PC-9 (cell line): ENCODE results near the gene DIS3L. TPM values are rescaled to one million over a fixed set of nuclear protein-coding genes. Genes with fewer than 3 reads are reported as not detected.

Experiments used
- BruUV-seq: library from RNA; stranded (reverse); fragments of 400-500 nt; replicated peaks from 2 replicates; lab custom pipeline; 2021; lab: Mats Ljungman, UMichigan
- CTCF ChIA-PET: fragments of 300-600 bp; sonication (Branson Sonifier 250); formaldehyde crosslinking; loops from one replicate; lab custom pipeline; 2022; ENCODE audit warnings: antibody characterized with exemption; lab: Charles Lee
- POLR2A ChIA-PET: fragments of 300-600 bp; sonication (Branson Sonifier 250); formaldehyde crosslinking; loops from one replicate; lab custom pipeline; 2022; ENCODE audit warnings: antibody characterized with exemption; ENCODE audit not compliant: unreplicated experiment; lab: Charles Lee
- DNase-seq, 2 experiments: peaks; one replicate each; pipeline versions ENCODE4 v3.0.0 to v3.0.0-alpha.2; 2015 to 2022; ENCODE audit warnings: mixed read lengths in 1 of 2
- H2AFZ ChIP-seq: fragments of 200-600 bp; sonication (generic); 2 replicates; pipeline ENCODE4 v1.8.1; 2017; ENCODE audit warnings: antibody characterized with exemption
- H3F3A ChIP-seq: fragments of 200-600 bp; sonication (generic); 2 replicates; pipeline ENCODE4 v1.8.1; 2017; ENCODE audit warnings: antibody characterized with exemption, mild to moderate bottlenecking, low read depth; ENCODE audit not compliant: insufficient read depth
- H3K27ac ChIP-seq: fragments of 200-600 bp; sonication (generic); 2 replicates; pipeline ENCODE4 v1.6.1; 2016; ENCODE audit warnings: mixed run types
- H3K27me3 ChIP-seq: fragments of 200-600 bp; sonication (generic); 2 replicates; pipeline ENCODE4 v1.6.1; 2016; ENCODE audit warnings: low read depth, mixed run types; ENCODE audit not compliant: insufficient read depth
- H3K36me3 ChIP-seq: fragments of 200-600 bp; sonication (generic); 2 replicates; pipeline ENCODE4 v1.6.1; 2016; ENCODE audit warnings: low read depth, mixed run types
- H3K4me1 ChIP-seq: fragments of 200-600 bp; sonication (generic); replicated peaks from 2 replicates; pipeline ENCODE4 v1.6.1; 2016; ENCODE audit warnings: mixed run types; ENCODE audit not compliant: insufficient read depth
- H3K4me2 ChIP-seq: fragments of 200-600 bp; sonication (generic); 2 replicates; pipeline ENCODE4 v1.6.1; 2017; ENCODE audit warnings: mixed run types
- H3K4me3 ChIP-seq: fragments of 200-600 bp; sonication (generic); 2 replicates; pipeline ENCODE4 v1.6.1; 2016; ENCODE audit warnings: mixed run types
- H3K79me2 ChIP-seq: fragments of 200-600 bp; sonication (generic); 2 replicates; pipeline ENCODE4 v1.6.1; 2017; ENCODE audit warnings: low read depth, mixed run types
- H3K9me2 ChIP-seq: fragments of 200-600 bp; sonication (generic); 2 replicates; pipeline ENCODE4 v1.8.1; 2017; ENCODE audit warnings: mild to moderate bottlenecking; ENCODE audit not compliant: insufficient read depth
- H3K9me3 ChIP-seq: fragments of 200-600 bp; sonication (generic); 2 replicates; pipeline ENCODE4 v1.8.1; 2016; ENCODE audit warnings: low read depth; ENCODE audit not compliant: insufficient read depth
- H4K20me1 ChIP-seq: fragments of 200-600 bp; sonication (generic); 2 replicates; pipeline ENCODE4 v1.8.1; 2017; ENCODE audit not compliant: insufficient read depth
- CTCF ChIP-seq: fragments of 200-600 bp; sonication (generic); conservative IDR thresholded peaks from 2 replicates; pipeline ENCODE4 v1.6.1; 2017; ENCODE audit warnings: mixed run types, antibody characterized with exemption, mild to moderate bottlenecking, moderate library complexity
- EZH2 ChIP-seq: fragments of 200-600 bp; sonication (generic); IDR thresholded peaks from 2 replicates; pipeline ENCODE4 v1.8.0; 2017; ENCODE audit warnings: antibody characterized with exemption, low read depth
- intact Hi-C: fragments of 100-400 bp; cut with micrococcal nuclease; formaldehyde crosslinking; loops from one replicate; pipeline ENCODE4 v1.10.0; 2022; ENCODE audit not compliant: unreplicated experiment
- total RNA-seq: library from RNA; stranded (reverse); gene quantifications from 2 replicates; pipeline ENCODE4 v1.2.3, GENCODE V29; 2021

The DIS3L gene
- total RNA-seq, 1 experiment from 2014 or later = 27.7 TPM

GRCh38 chr15:66291816-66292570 is 1.4 kb upstream of the DIS3L start:
- Histone ChIP-seq H3K27ac (no peak overlapping the region), H3K4me2 (peak overlapping the region; percentile 87), H3K4me1 (peaks cover 28% of the 10 kb centered on the region), H3K9me2 (no peaks in the 10 kb centered on the region), H3F3A (peaks cover 23% of the 10 kb centered on the region), H3K9me3 (no peaks in the 10 kb centered on the region), H3K79me2 (peaks cover 19% of the 10 kb centered on the region), H3K36me3 (no peaks in the 10 kb centered on the region), H4K20me1 (no peaks in the 10 kb centered on the region), H3K27me3 (no peaks in the 10 kb centered on the region), H3K4me3 (peak overlapping the region; percentile 52; the same call in 1 of the 2 replicates), H2AFZ (no peak overlapping the region)
- POLR2A ChIA-PET = interaction anchor here (0.7 kb wide), 1 partner anchor 94 kb away, joined by 3 read pairs; no protein-coding TSS in a partner anchor
- CTCF ChIA-PET = interaction anchor here (0.6 kb wide), 1 partner anchor 9 kb away, joined by 5 read pairs; no protein-coding TSS in a partner anchor
- BruUV-seq = no TSS peak
- no peak for TF ChIP-seq CTCF
- TF ChIP-seq EZH2 = no peak
- intact Hi-C loops = loop anchor here (5.0 to 10.0 kb wide), 2 partner anchors 390 to 677 kb away; partner anchors contain the start of gene INTS14
- DNase-seq = no peak

GRCh38 chr15:66292571-66293418 is 573 bp upstream of the DIS3L start:
- TF ChIP-seq EZH2 (no peak), CTCF (no peak)
- POLR2A ChIA-PET = interaction anchor here (0.7 kb wide), 2 partner anchors 93 to 227 kb away, joined by 3 to 12 read pairs; no protein-coding TSS in a partner anchor
- no peaks in the 10 kb centered on the region for H3K36me3 ChIP-seq
- H4K20me1 ChIP-seq = no peaks in the 10 kb centered on the region
- BruUV-seq = TSS peak; percentile 64
- peak overlapping the region; percentile 85 for H2AFZ ChIP-seq
- H3K79me2 ChIP-seq = peaks cover 19% of the 10 kb centered on the region
- no peak for DNase-seq
- peak overlapping the region; percentile 43; the same call in 1 of the 2 replicates for H3K27ac ChIP-seq
- CTCF ChIA-PET = no interaction called here
- peak overlapping the region; percentile 52 for H3K4me3 ChIP-seq
- H3K9me2 ChIP-seq = no peaks in the 10 kb centered on the region
- H3K4me2 ChIP-seq = peak overlapping the region; percentile 87
- H3F3A ChIP-seq = peaks cover 20% of the 10 kb centered on the region
- intact Hi-C loops = loop anchor here (5.0 to 10.0 kb wide), 2 partner anchors 390 to 678 kb away; partner anchors contain the start of gene INTS14
- peaks cover 28% of the 10 kb centered on the region for H3K4me1 ChIP-seq
- no peaks in the 10 kb centered on the region for H3K27me3 ChIP-seq
- no peaks in the 10 kb centered on the region for H3K9me3 ChIP-seq
